K562 (cell line): ENCODE results near the gene CTDSPL.

Experiments used
- EZH2 ChIP-seq: IDR thresholded peaks from 2 replicates; pipeline ENCODE4 v1.6.1; 2012; ENCODE audit warnings: low read depth, mild to moderate bottlenecking, inconsistent platforms, low read length, borderline replicate concordance
- FOSL1 ChIP-seq: fragments of 200-800 bp; sonication (Bioruptor generic); conservative IDR thresholded peaks from 2 replicates; pipeline ENCODE4 v1.6.1; 2016; ENCODE audit warnings: missing genetic modification characterization, missing compliant biosample characterization
- HDAC2 ChIP-seq: fragments of 450-650 bp; IDR thresholded peaks from 2 replicates; pipeline ENCODE4 v1.6.1; 2016; ENCODE audit warnings: mild to moderate bottlenecking
- HMG20A ChIP-seq: fragments of 450-650 bp; formaldehyde crosslinking; conservative IDR thresholded peaks from 2 replicates; pipeline ENCODE4 v1.4.0; 2020; ENCODE audit warnings: mild to moderate bottlenecking, mixed read lengths
- MYBL2 ChIP-seq, 2 experiments: fragments of 450-650 bp in 1 of 2; sonication (generic) in 1 of 2; formaldehyde crosslinking in 1 of 2; IDR thresholded peaks; 2 replicates each; pipeline versions ENCODE4 v1.6.1 to v1.8.1; 2017 to 2022; ENCODE audit warnings: borderline replicate concordance in 1 of 2, inconsistent platforms in 1 of 2, low read depth in 1 of 2, mild to moderate bottlenecking in 1 of 2, missing genetic modification reagents in 1 of 2, moderate library complexity in 1 of 2
- NCOA4 ChIP-seq: fragments of 450-650 bp; IDR thresholded peaks from 2 replicates; pipeline ENCODE4 v1.6.1; 2018; ENCODE audit warnings: mild to moderate bottlenecking; ENCODE audit not compliant: partially characterized antibody
- POLR2A ChIP-seq: fragments of 450-650 bp; conservative IDR thresholded peaks from 2 replicates; pipeline ENCODE4 v1.6.1; 2016
- RCOR1 ChIP-seq, 2 experiments: IDR thresholded peaks; 2 replicates each; pipeline ENCODE4 v1.6.1; 2012; ENCODE audit warnings: low read depth in 2 of 2, low read length in 2 of 2, borderline replicate concordance in 1 of 2, improper control_type of control experiment in 1 of 2
- SP1 ChIP-seq: sonication (generic); formaldehyde crosslinking; IDR thresholded peaks from 2 replicates; pipeline ENCODE4 v1.8.1; 2022; ENCODE audit warnings: mild to moderate bottlenecking, missing genetic modification reagents
- TAF1 ChIP-seq: IDR thresholded peaks from 2 replicates; pipeline ENCODE4 v1.6.1; 2011; ENCODE audit warnings: mild to moderate bottlenecking, low read length, moderate library complexity; ENCODE audit not compliant: insufficient read depth, control insufficient read depth, severe bottlenecking; ENCODE audit errors: extremely low read depth
- ZNF79 ChIP-seq: fragments of 250-450 bp; sonication (Bioruptor Pico); IDR thresholded peaks from 2 replicates; pipeline ENCODE4 v1.4.0; 2020; ENCODE audit warnings: low read depth, mild to moderate bottlenecking, moderate library complexity
- TF ChIP-seq, protein P1 (sequence below), 3 experiments: IDR thresholded peaks in 2 of 3; conservative IDR thresholded peaks in 1 of 3; 2 replicates each; pipeline ENCODE4 v1.5.1; 2011 to 2012; ENCODE audit warnings: low read length in 3 of 3, mild to moderate bottlenecking in 3 of 3, control low read depth in 2 of 3, improper control_type of control experiment in 1 of 3, inconsistent platforms in 1 of 3, low read depth in 1 of 3, mixed read lengths in 1 of 3, moderate library complexity in 1 of 3; ENCODE audit not compliant: insufficient read depth in 2 of 3
- TF ChIP-seq, protein P2 (sequence below): IDR thresholded peaks from 2 replicates; pipeline ENCODE4 v1.6.1; 2016; ENCODE audit warnings: missing genetic modification characterization, missing compliant biosample characterization

DNA sequence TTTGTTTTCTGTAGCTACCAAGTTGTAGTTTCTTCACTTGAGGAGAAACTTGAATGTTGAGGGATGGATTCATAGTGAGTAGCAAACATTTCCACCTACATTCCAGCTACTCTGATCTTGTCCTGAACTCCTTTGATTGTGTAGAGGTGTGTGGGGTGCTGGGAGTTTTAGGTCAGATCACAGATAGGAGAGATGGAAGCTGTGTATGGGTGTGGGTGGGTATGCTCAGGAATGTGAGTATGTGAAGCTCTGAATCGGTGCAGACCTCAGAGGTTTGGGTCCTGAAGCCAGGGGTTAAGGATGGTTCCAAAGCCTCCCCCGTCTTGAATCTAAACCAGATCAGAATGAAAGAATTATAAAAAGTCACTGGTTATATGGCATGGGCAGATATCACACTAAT, 76.3 kb downstream of the CTDSPL start:
- TF ChIP-seq ZNF79 (CRISPR knock-in tag) (no peak), POLR2A (no peak), HDAC2 (no peak), MYBL2 (IDR thresholded peaks at IDR 0.05; ENCODE audit: low read depth) (no peak), MYBL2 (CRISPR knock-in tag; IDR thresholded peaks at IDR 0.05; ENCODE audit: borderline replicate concordance) (no peak), SP1 (CRISPR knock-in tag) (no peak), RCOR1 (IDR thresholded peaks at IDR 0.05; ENCODE audit: borderline replicate concordance in 1 of 2, low read depth in 2 of 2, low read length in 2 of 2) (no peak), HMG20A (CRISPR knock-in tag) (no peak), EZH2 (no peak), NCOA4 (no peak), TAF1 (no peak), FOSL1 (no peak)
- TF ChIP-seq, protein P1, sequence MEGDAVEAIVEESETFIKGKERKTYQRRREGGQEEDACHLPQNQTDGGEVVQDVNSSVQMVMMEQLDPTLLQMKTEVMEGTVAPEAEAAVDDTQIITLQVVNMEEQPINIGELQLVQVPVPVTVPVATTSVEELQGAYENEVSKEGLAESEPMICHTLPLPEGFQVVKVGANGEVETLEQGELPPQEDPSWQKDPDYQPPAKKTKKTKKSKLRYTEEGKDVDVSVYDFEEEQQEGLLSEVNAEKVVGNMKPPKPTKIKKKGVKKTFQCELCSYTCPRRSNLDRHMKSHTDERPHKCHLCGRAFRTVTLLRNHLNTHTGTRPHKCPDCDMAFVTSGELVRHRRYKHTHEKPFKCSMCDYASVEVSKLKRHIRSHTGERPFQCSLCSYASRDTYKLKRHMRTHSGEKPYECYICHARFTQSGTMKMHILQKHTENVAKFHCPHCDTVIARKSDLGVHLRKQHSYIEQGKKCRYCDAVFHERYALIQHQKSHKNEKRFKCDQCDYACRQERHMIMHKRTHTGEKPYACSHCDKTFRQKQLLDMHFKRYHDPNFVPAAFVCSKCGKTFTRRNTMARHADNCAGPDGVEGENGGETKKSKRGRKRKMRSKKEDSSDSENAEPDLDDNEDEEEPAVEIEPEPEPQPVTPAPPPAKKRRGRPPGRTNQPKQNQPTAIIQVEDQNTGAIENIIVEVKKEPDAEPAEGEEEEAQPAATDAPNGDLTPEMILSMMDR (IDR thresholded peaks at IDR 0.05 in 2 of 3, conservative IDR thresholded peaks at IDR 0.05 in 1 of 3; ENCODE audit: insufficient read depth in 2 of 3, low read depth in 1 of 3, low read length in 3 of 3), result no peak
- TF ChIP-seq, protein P2, sequence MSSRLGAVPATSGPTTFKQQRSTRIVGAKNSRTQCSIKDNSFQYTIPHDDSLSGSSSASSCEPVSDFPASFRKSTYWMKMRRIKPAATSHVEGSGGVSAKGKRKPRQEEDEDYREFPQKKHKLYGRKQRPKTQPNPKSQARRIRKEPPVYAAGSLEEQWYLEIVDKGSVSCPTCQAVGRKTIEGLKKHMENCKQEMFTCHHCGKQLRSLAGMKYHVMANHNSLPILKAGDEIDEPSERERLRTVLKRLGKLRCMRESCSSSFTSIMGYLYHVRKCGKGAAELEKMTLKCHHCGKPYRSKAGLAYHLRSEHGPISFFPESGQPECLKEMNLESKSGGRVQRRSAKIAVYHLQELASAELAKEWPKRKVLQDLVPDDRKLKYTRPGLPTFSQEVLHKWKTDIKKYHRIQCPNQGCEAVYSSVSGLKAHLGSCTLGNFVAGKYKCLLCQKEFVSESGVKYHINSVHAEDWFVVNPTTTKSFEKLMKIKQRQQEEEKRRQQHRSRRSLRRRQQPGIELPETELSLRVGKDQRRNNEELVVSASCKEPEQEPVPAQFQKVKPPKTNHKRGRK (tag), result no peak
